Endothelial cell of umbilical vein (primary cell): ENCODE results near the gene C12orf42. TPM values are rescaled to one million over a fixed set of nuclear protein-coding genes. Genes with fewer than 3 reads are reported as not detected.

Source experiments
- BruUV-seq: library from RNA; stranded (reverse); fragments of 400-500 nt; replicated peaks from 2 replicates; lab custom pipeline; 2021; lab: Mats Ljungman, UMichigan
- CTCF ChIA-PET: fragments of 300-600, 350-600 bp; sonication (Branson Sonifier 250); formaldehyde crosslinking; loops from one replicate; lab custom pipeline; 2021; ENCODE audit warnings: antibody characterized with exemption, inconsistent platforms; lab: Charles Lee
- POLR2A ChIA-PET: fragments of 300-600, 350-600 bp; sonication (Branson Sonifier 250); formaldehyde crosslinking; loops from one replicate; lab custom pipeline; 2021; ENCODE audit warnings: antibody characterized with exemption, inconsistent platforms; lab: Charles Lee
- DNase-seq: peaks from one replicate; pipeline ENCODE4 v3.0.0-alpha.2; 2011; ENCODE audit warnings: low read depth, low spot score
- FAIRE-seq: peaks from 2 replicates; lab custom pipeline; 2011; peaks lifted over from hg19 to GRCh38; lab: Jason Lieb, UNC
- H2AFZ ChIP-seq: 2 replicates; pipeline ENCODE4 v1.6.0; 2012; ENCODE audit warnings: low read depth, low read length, control low read depth, inconsistent platforms
- H3K27ac ChIP-seq: 2 replicates; pipeline ENCODE4 v1.5.1; 2011; ENCODE audit warnings: low read depth, mild to moderate bottlenecking, control low read depth, low read length, moderate library complexity; ENCODE audit not compliant: insufficient read depth
- H3K27me3 ChIP-seq, 2 experiments: 2 replicates each; pipeline versions ENCODE4 v1.6.0 to v1.6.1; 2011; ENCODE audit warnings: low read length in 2 of 2, mixed read lengths in 1 of 2; ENCODE audit not compliant: control insufficient read depth in 2 of 2, insufficient read depth in 2 of 2
- H3K36me3 ChIP-seq, 2 experiments: 2 replicates in 1 of 2; 3 replicates in 1 of 2; pipeline ENCODE4 v1.5.1; 2011; ENCODE audit warnings: low read length in 2 of 2, mild to moderate bottlenecking in 1 of 2, moderate library complexity in 1 of 2; ENCODE audit not compliant: control insufficient read depth in 2 of 2, insufficient read depth in 2 of 2; ENCODE audit errors: extremely low read depth in 1 of 2
- H3K4me1 ChIP-seq: 3 replicates; pipeline ENCODE4 v1.5.1; 2011; ENCODE audit warnings: mild to moderate bottlenecking, low read length; ENCODE audit not compliant: control insufficient read depth, insufficient read depth; ENCODE audit errors: extremely low read depth
- H3K4me2 ChIP-seq: 2 replicates; pipeline ENCODE4 v1.6.1; 2011; ENCODE audit warnings: low read length, control low read depth, mixed read lengths; ENCODE audit not compliant: insufficient read depth
- H3K4me3 ChIP-seq, 3 experiments: fragments of 200-600 bp in 1 of 3; sonication (generic), shearing (Covaris generic) in 1 of 3; replicated peaks in 1 of 3; 2 replicates each; pipeline ENCODE4 v1.5.1; 2011 to 2016; ENCODE audit warnings: control low read depth in 3 of 3, low read length in 3 of 3, mild to moderate bottlenecking in 2 of 3, inconsistent platforms in 1 of 3, low read depth in 1 of 3, moderate library complexity in 1 of 3; ENCODE audit not compliant: insufficient read depth in 1 of 3
- H3K79me2 ChIP-seq: 2 replicates; pipeline ENCODE4 v1.6.0; 2012; ENCODE audit warnings: low read length, inconsistent platforms; ENCODE audit not compliant: control insufficient read depth, insufficient read depth
- H3K9ac ChIP-seq: replicated peaks from 2 replicates; pipeline ENCODE3; 2011; ENCODE audit warnings: low read length, control low read depth; ENCODE audit not compliant: insufficient read depth; ENCODE audit errors: extremely low read depth
- H3K9me1 ChIP-seq: replicated peaks from 3 replicates; pipeline ENCODE4 v1.6.0; 2011; ENCODE audit warnings: mild to moderate bottlenecking, low read length; ENCODE audit not compliant: control insufficient read depth, insufficient read depth; ENCODE audit errors: extremely low read depth
- H3K9me3 ChIP-seq: replicated peaks from 2 replicates; pipeline ENCODE4 v1.5.1; 2012; ENCODE audit warnings: low read length, inconsistent platforms; ENCODE audit not compliant: control insufficient read depth, insufficient read depth
- H4K20me1 ChIP-seq: replicated peaks from 2 replicates; pipeline ENCODE3; 2011; ENCODE audit warnings: mild to moderate bottlenecking, low read length; ENCODE audit not compliant: control insufficient read depth, insufficient read depth; ENCODE audit errors: extremely low read depth
- EZH2 ChIP-seq: IDR thresholded peaks from 2 replicates; pipeline ENCODE4 v1.6.1; 2012; ENCODE audit warnings: borderline replicate concordance, low read depth, mild to moderate bottlenecking, moderate library complexity, low read length, inconsistent platforms; ENCODE audit not compliant: severe bottlenecking
- FOS ChIP-seq: IDR thresholded peaks from 2 replicates; pipeline ENCODE4 v1.6.1; 2011; ENCODE audit warnings: mild to moderate bottlenecking, low read length, moderate library complexity, borderline replicate concordance; ENCODE audit not compliant: insufficient read depth
- GATA2 ChIP-seq: IDR thresholded peaks from 2 replicates; pipeline ENCODE4 v1.7.0; 2011; ENCODE audit warnings: low read depth, mild to moderate bottlenecking, moderate library complexity, mixed read lengths, low read length; ENCODE audit not compliant: insufficient read length, insufficient read depth
- JUN ChIP-seq: IDR thresholded peaks from 2 replicates; pipeline ENCODE4 v1.6.1; 2011; ENCODE audit warnings: borderline replicate concordance, low read depth; ENCODE audit not compliant: insufficient read length, insufficient read depth
- MYC ChIP-seq: IDR thresholded peaks from one replicate; pipeline ENCODE4 v1.6.1; 2011; ENCODE audit warnings: mild to moderate bottlenecking, low read depth, low read length
- POLR2A ChIP-seq: IDR thresholded peaks from 2 replicates; pipeline ENCODE4 v1.6.1; 2012; ENCODE audit warnings: low read depth, mild to moderate bottlenecking, control low read depth, low read length
- POLR2AphosphoS5 ChIP-seq: IDR thresholded peaks from 2 replicates; pipeline ENCODE4 v1.6.1; 2012; ENCODE audit warnings: low read depth, mild to moderate bottlenecking, control low read depth, low read length, moderate library complexity; ENCODE audit not compliant: insufficient read depth
- dilution Hi-C: fragments of 300-500 bp; cut with MboI; formaldehyde crosslinking; loops from one replicate; pipeline ENCODE4 v1.15.0; 2019; ENCODE audit warnings: low sequenced_read_pairs; ENCODE audit not compliant: extremely low pct_ligation_motif_present
- intact Hi-C: fragments of 100-400 bp; cut with micrococcal nuclease; formaldehyde crosslinking; loops from one replicate; pipeline ENCODE4 v1.10.0; 2022
- polyA plus RNA-seq, 4 experiments: library from polyadenylated mRNA; depleted of rRNA in 3 of 4; stranded (reverse) in 3 of 4; unstranded in 1 of 4; fragments of >200 nt; gene quantifications; 2 replicates each; pipeline versions ENCODE4 v1.2.1 to v1.2.3, GENCODE V29; 2011 to 2012; ENCODE audit warnings: missing spikeins in 1 of 4
- total RNA-seq: library from RNA; stranded (reverse); gene quantifications from 2 replicates; pipeline ENCODE4 v1.2.3, GENCODE V29; 2021
- TF ChIP-seq, protein P1 (sequence below): IDR thresholded peaks from 2 replicates; pipeline ENCODE4 v1.6.1; 2011; ENCODE audit not compliant: insufficient read depth, insufficient read length
- TF ChIP-seq, protein P2 (sequence below), 2 donors: IDR thresholded peaks; 1 replicate in 1 of 2; 2 replicates in 1 of 2; pipeline ENCODE4 v1.5.1; 2011; ENCODE audit warnings: low read length in 2 of 2, mild to moderate bottlenecking in 2 of 2, moderate library complexity in 2 of 2, control low read depth in 1 of 2, inconsistent platforms in 1 of 2, low read depth in 1 of 2; ENCODE audit not compliant: insufficient read depth in 1 of 2; ENCODE audit errors: extremely low read depth in 1 of 2

The C12orf42 gene
- total and polyA plus RNA-seq, 2 donors (not counting 3 experiments of a cell fraction or from before 2014, with no cell fraction given), result not detected

DNA sequence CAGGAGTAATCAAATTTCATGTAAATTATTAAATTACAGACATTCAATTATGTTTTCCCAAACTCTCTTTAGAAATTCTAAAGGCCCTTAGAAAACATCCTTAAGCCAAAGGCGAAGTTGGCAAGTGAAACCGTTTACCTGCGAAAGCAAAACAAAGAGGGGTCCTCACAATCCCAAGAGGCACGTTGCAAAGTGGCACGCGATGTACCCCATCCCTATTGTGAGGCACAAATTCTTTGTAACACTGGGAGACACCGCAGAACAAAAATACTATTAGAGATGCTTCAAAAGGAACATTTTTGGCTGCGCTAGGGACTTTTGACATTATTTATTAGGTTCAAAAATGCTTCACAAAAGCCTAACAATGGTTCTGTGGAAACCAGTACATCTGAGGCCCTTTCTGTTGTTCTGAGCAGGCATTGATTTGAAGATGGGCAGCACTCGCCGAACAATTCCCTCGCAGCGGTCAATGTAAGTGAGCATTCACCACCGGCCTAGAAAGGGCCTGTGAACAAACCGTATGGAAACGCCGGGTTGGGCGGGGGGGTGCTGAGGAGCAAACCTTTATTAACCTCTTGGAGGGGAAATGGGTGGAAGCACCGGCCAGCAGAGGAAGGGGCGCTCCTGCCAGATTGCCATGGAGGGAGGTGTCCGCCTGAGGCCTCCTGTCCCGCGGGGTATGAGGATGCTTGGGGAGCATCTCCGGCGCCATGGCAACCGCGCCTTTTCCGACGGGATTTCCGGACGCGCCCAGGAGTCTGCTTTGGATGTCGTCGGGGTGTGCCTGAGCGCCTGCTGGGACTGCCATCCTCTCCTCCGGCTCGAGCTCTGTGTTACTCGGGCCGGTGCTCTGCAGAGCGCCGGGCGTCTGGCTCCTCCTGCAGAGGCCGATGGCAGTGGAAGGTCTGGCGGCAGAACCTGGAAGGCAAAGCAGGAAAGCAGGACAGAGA is 193.9 kb downstream of the C12orf42 start:
- Histone ChIP-seq H2AFZ (no peak overlapping the region), H3K36me3 (no peaks in the 10 kb centered on the region), H3K27ac (no peak overlapping the region), H4K20me1 (no peaks in the 10 kb centered on the region), H3K4me2 (no peak overlapping the region), H3K9me3 (peaks cover 2% of the 10 kb centered on the region), H3K9ac (no peak overlapping the region), H3K4me1 (no peaks in the 10 kb centered on the region), H3K27me3 (no peaks in the 10 kb centered on the region), H3K9me1 (no peaks in the 10 kb centered on the region), H3K4me3 (no peak overlapping the region), H3K79me2 (no peaks in the 10 kb centered on the region)
- DNase-seq, result no peak
- no peak for TF ChIP-seq FOS
- no peak for TF ChIP-seq POLR2AphosphoS5
- TF ChIP-seq, protein P1, sequence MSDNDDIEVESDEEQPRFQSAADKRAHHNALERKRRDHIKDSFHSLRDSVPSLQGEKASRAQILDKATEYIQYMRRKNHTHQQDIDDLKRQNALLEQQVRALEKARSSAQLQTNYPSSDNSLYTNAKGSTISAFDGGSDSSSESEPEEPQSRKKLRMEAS, result no peak
- TF ChIP-seq, protein P2, sequence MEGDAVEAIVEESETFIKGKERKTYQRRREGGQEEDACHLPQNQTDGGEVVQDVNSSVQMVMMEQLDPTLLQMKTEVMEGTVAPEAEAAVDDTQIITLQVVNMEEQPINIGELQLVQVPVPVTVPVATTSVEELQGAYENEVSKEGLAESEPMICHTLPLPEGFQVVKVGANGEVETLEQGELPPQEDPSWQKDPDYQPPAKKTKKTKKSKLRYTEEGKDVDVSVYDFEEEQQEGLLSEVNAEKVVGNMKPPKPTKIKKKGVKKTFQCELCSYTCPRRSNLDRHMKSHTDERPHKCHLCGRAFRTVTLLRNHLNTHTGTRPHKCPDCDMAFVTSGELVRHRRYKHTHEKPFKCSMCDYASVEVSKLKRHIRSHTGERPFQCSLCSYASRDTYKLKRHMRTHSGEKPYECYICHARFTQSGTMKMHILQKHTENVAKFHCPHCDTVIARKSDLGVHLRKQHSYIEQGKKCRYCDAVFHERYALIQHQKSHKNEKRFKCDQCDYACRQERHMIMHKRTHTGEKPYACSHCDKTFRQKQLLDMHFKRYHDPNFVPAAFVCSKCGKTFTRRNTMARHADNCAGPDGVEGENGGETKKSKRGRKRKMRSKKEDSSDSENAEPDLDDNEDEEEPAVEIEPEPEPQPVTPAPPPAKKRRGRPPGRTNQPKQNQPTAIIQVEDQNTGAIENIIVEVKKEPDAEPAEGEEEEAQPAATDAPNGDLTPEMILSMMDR (IDR thresholded peaks at IDR 0.05; ENCODE audit: extremely low read depth in 1 of 2, insufficient read depth in 1 of 2, low read depth in 1 of 2, low read length in 2 of 2), result no peak
- no peak for TF ChIP-seq GATA2
- no peak for TF ChIP-seq MYC
- TF ChIP-seq EZH2, result no peak
- no peak for TF ChIP-seq JUN
- no peak for TF ChIP-seq POLR2A
- no peak for FAIRE-seq
- POLR2A ChIA-PET, result no interaction called here
- CTCF ChIA-PET, result no interaction called here
- BruUV-seq, result no TSS peak
- dilution Hi-C loops (no loop called here), intact Hi-C loops (no loop called here)
